HG03571 (cell line): ENCODE measurements around the gene SEC14L1.
A peak's percentile ranks its signal among the peaks of the same experiment; 100 is the strongest.
"Not testable (repeated sequence)": the region's sequence is repeated elsewhere in the genome, so short reads cannot be mapped to it uniquely, and the experiment has no call there.

ENCODE experiments used
- ATAC-seq: cut with Tn5 transposase; IDR thresholded peaks from one replicate; pipeline ENCODE4 v1.9.1; 2021; ENCODE audit not compliant: unreplicated experiment

Gene SEC14L1

GRCh38 chr17:77231076-77231871 is 90.5 kb downstream of the SEC14L1 start:
- ATAC-seq: no peak

- ATAC-seq: no peak
These were observed 92.4 kb downstream of the SEC14L1 start for GRCh38 chr17:77233127-77233526.

GRCh38 chr17:77233635-77234334 is 93.0 kb downstream of the SEC14L1 start:
- no peak for ATAC-seq

- ATAC-seq: no peak
These were observed 93.9 kb downstream of the SEC14L1 start for GRCh38 chr17:77234695-77235094.

- no peak for ATAC-seq
These were observed 94.7 kb downstream of the SEC14L1 start for GRCh38 chr17:77235370-77235941.

GRCh38 chr17:77237232-77238008 is 96.7 kb downstream of the SEC14L1 start:
- ATAC-seq: no peak

GRCh38 chr17:77240976-77241375 is 100.2 kb downstream of the SEC14L1 start:
- ATAC-seq: no peak

- ATAC-seq: no peak
These were observed 101.5 kb downstream of the SEC14L1 start for GRCh38 chr17:77242118-77242851.

- ATAC-seq: peak; percentile 61
These were observed 104.6 kb downstream of the SEC14L1 start for GRCh38 chr17:77245162-77245926.

GRCh38 chr17:77246110-77247047 is 105.6 kb downstream of the SEC14L1 start:
- ATAC-seq: no peak

- no peak for ATAC-seq
These were observed 106.3 kb downstream of the SEC14L1 start for GRCh38 chr17:77247048-77247541.

GRCh38 chr17:77247609-77248008 is 106.8 kb downstream of the SEC14L1 start:
- ATAC-seq: no peak

GRCh38 chr17:77248216-77249114 is 107.7 kb downstream of the SEC14L1 start:
- ATAC-seq: no peak

- ATAC-seq: no peak
These were observed 110.9 kb downstream of the SEC14L1 start for GRCh38 chr17:77251622-77252183.

GRCh38 chr17:77252306-77252705 is 111.5 kb downstream of the SEC14L1 start:
- not testable (repeated sequence) for ATAC-seq

GRCh38 chr17:77253611-77254051 is 112.9 kb downstream of the SEC14L1 start:
- ATAC-seq: no peak
